NT2/D1 (cell line): Measurements from ENCODE around the gene DPT.

ENCODE experiments used
- SUZ12 ChIP-seq: IDR thresholded peaks from 2 replicates; pipeline ENCODE4 v1.6.1; 2011; ENCODE audit not compliant: insufficient read length, insufficient read depth; ENCODE audit errors: extremely low read depth
- YY1 ChIP-seq: IDR thresholded peaks from 2 replicates; pipeline ENCODE4 v1.6.1; 2011; ENCODE audit not compliant: insufficient read length, insufficient read depth
- ZNF274 ChIP-seq: IDR thresholded peaks from 2 replicates; pipeline ENCODE4 v1.6.1; 2011; ENCODE audit warnings: mild to moderate bottlenecking, low read depth, low read length

- no peak for TF ChIP-seq ZNF274
- no peak for TF ChIP-seq SUZ12
- no peak for TF ChIP-seq YY1
Measured at GRCh38 chr1:168732736-168733135, 3.7 kb upstream of the DPT start.
